GM12878 (cell line): ENCODE results near the gene CYP8B1. TPM values are rescaled to one million over a fixed set of nuclear protein-coding genes. Genes with fewer than 3 reads are reported as not detected.

Source experiments
- BCLAF1 ChIP-seq: fragments of 450-650 bp; IDR thresholded peaks from 2 replicates; pipeline ENCODE4 v1.6.1; 2017; ENCODE audit warnings: antibody characterized with exemption, mild to moderate bottlenecking, moderate library complexity
- BHLHE40 ChIP-seq, 2 experiments: fragments of 450-650 bp in 1 of 2; IDR thresholded peaks; 2 replicates each; pipeline ENCODE4 v1.6.1; 2011 to 2017; ENCODE audit warnings: low read depth in 2 of 2, borderline replicate concordance in 1 of 2, improper control_type of control experiment in 1 of 2, low read length in 1 of 2, mild to moderate bottlenecking in 1 of 2
- CREB1 ChIP-seq: IDR thresholded peaks from 2 replicates; pipeline ENCODE4 v1.6.1; 2012; ENCODE audit warnings: low read depth, mild to moderate bottlenecking, inconsistent platforms
- CTCF ChIP-seq, 3 experiments: IDR thresholded peaks in 2 of 3; conservative IDR thresholded peaks in 1 of 3; 2 replicates each; pipeline ENCODE4 v1.5.1; 2011; ENCODE audit warnings: low read depth in 3 of 3, low read length in 3 of 3, mild to moderate bottlenecking in 3 of 3, control low read depth in 2 of 3, moderate library complexity in 2 of 3, inconsistent platforms in 1 of 3, mixed read lengths in 1 of 3; ENCODE audit not compliant: control insufficient read depth in 2 of 3, insufficient read depth in 1 of 3; ENCODE audit errors: extremely low read depth in 1 of 3
- ELK1 ChIP-seq: IDR thresholded peaks from 2 replicates; pipeline ENCODE4 v1.6.1; 2012; ENCODE audit warnings: low read depth, low read length, improper control_type of control experiment
- EZH2 ChIP-seq: IDR thresholded peaks from 2 replicates; pipeline ENCODE4 v1.6.1; 2012; ENCODE audit warnings: low read depth, mild to moderate bottlenecking, control low read depth, inconsistent platforms, low read length, borderline replicate concordance; ENCODE audit not compliant: control insufficient read depth
- KAT2A ChIP-seq: conservative IDR thresholded peaks from 2 replicates; pipeline ENCODE4 v1.6.1; 2011; ENCODE audit warnings: low read depth, low read length; ENCODE audit not compliant: control insufficient read depth
- LARP7 ChIP-seq: fragments of 450-650 bp; IDR thresholded peaks from 2 replicates; pipeline ENCODE4 v1.6.1; 2017; ENCODE audit warnings: mild to moderate bottlenecking
- PKNOX1 ChIP-seq: fragments of 450-650 bp; IDR thresholded peaks from 2 replicates; pipeline ENCODE4 v1.6.1; 2016; ENCODE audit warnings: mild to moderate bottlenecking
- RELB ChIP-seq: fragments of 450-650 bp; IDR thresholded peaks from 2 replicates; pipeline ENCODE4 v1.6.1; 2017; ENCODE audit warnings: low read depth, mild to moderate bottlenecking, moderate library complexity
- SMAD1 ChIP-seq: fragments of 450-650 bp; IDR thresholded peaks from 2 replicates; pipeline ENCODE4 v1.6.1; 2018; ENCODE audit warnings: mild to moderate bottlenecking, low read depth; ENCODE audit not compliant: partially characterized antibody
- ZNF217 ChIP-seq: fragments of 450-650 bp; IDR thresholded peaks from 2 replicates; pipeline ENCODE4 v1.6.1; 2017; ENCODE audit warnings: antibody characterized with exemption, mild to moderate bottlenecking
- ZNF592 ChIP-seq: fragments of 450-650 bp; IDR thresholded peaks from 2 replicates; pipeline ENCODE4 v1.6.1; 2017; ENCODE audit warnings: mild to moderate bottlenecking, moderate library complexity
- polyA plus RNA-seq, 11 experiments: library from polyadenylated mRNA; depleted of rRNA in 4 of 11; unstranded in 6 of 11; stranded (reverse) in 5 of 11; fragments of >200 nt; fragmentation: Nextera tagmentation in 4 of 11; fragmentation: Illumina TruSeq in 1 of 11; extraction: Ambion mirVana in 4 of 11; extraction: Trizol in 1 of 11; gene quantifications; 1 replicate in 1 of 11; 2 replicates in 10 of 11; pipeline versions ENCODE4 v1.2.1 to v1.2.3, GENCODE V29; 2011 to 2016; ENCODE audit warnings: inconsistent platforms in 2 of 11, missing spikeins in 2 of 11, low read depth in 1 of 11
- total RNA-seq, 4 experiments: library from RNA; depleted of rRNA in 3 of 4; stranded (reverse); fragments of >200 nt in 3 of 4; fragmentation: Illumina TruSeq in 1 of 4; extraction: Trizol in 1 of 4; gene quantifications; 2 replicates each; pipeline versions ENCODE4 v1.2.1 to v1.2.3, GENCODE V29; 2013 to 2021

Gene CYP8B1
- total and polyA plus RNA-seq, 10 of the 15 experiments (the other 5 are each of a cell fraction or from before 2014, with no cell fraction given), result 0.08 TPM; not detected in 9

GRCh38 chr3:42880601-42881451 lies 5.1 kb upstream of the CYP8B1 start (continued):
- TF ChIP-seq PKNOX1 (peak; percentile 43; the same call in 1 of the 2 replicates), EZH2 (no peak), ZNF592 (0 out of 2 replicates have a peak, but pooled peaks have one; percentile 80), BCLAF1 (no peak), ELK1 (peak; percentile 87), CREB1 (0 out of 2 replicates have a peak, but pooled peaks have one; percentile 31), BHLHE40 (IDR thresholded peaks at IDR 0.05; ENCODE audit: borderline replicate concordance in 1 of 2, low read depth in 2 of 2, low read length in 1 of 2) (peak in 1 of 2 experiments; percentile 42; a peak in 1 of 4 replicates), CTCF (IDR thresholded peaks at IDR 0.05 in 2 of 3, conservative IDR thresholded peaks at IDR 0.05 in 1 of 3; ENCODE audit: control insufficient read depth in 2 of 3, extremely low read depth in 1 of 3, insufficient read depth in 1 of 3, low read depth in 3 of 3, low read length in 3 of 3) (peak; percentile 79 to 98 (median 95)), RELB (0 out of 2 replicates have a peak, but pooled peaks have one; percentile 34), ZNF217 (no peak), LARP7 (peak; percentile 61; the same call in 1 of the 2 replicates), SMAD1 (no peak), KAT2A (no peak)
